H54 (cell line): ENCODE results near the gene TPK1.
A peak's percentile ranks its signal among the peaks of the same experiment; 100 is the strongest.
"Not testable (repeated sequence)": the region's sequence is repeated elsewhere in the genome, so short reads cannot be mapped to it uniquely, and the experiment has no call there.

Source experiments
- DNase-seq: peaks from one replicate; pipeline ENCODE4 v3.0.0; 2011; ENCODE audit warnings: low spot score, mixed read lengths; ENCODE audit not compliant: insufficient read length
- FAIRE-seq: peaks from 3 replicates; lab custom pipeline; 2011; peaks lifted over from hg19 to GRCh38; lab: Jason Lieb, UNC
- POLR2A ChIP-seq: IDR thresholded peaks from 2 replicates; pipeline ENCODE4 v1.6.1; 2011; ENCODE audit warnings: low read depth, mild to moderate bottlenecking, low read length

TPK1 gene

GRCh38 chr7:144437370-144438191 is 398.3 kb downstream of the TPK1 start:
- TF ChIP-seq POLR2A, result no peak

DNA sequence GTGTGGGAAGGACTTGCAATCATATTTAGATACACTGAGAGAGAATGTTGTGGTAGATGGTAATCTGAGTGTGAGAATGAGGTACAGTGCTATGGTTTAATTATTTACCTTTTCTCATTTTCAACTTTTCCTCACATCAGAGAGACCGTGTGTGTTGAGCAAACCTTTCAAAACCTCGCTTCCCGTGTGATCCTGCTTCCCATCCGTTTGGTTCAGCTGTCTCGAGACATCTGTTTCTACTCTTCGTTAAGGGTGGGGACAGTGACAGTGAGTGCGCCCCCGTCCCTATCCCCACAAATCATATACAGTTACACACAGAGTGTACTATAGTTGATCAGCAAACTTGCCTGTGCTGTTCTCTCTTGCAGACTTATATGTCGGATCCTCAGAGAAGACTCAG is 399.4 kb downstream of the TPK1 start:
- FAIRE-seq (no peak), DNase-seq (no peak)
- TF ChIP-seq POLR2A, result no peak

More at GRCh38 chr7:144437370-144438191, 398.3 kb downstream of the TPK1 start:
- DNase-seq (peak; percentile 26), FAIRE-seq (no peak)

GRCh38 chr7:144428431-144428830 is 407.4 kb downstream of the TPK1 start:
- FAIRE-seq (no peak), DNase-seq (no peak)
- TF ChIP-seq POLR2A, result no peak

GRCh38 chr7:144427539-144427938 is 408.3 kb downstream of the TPK1 start:
- not testable (repeated sequence) for FAIRE-seq, DNase-seq

GRCh38 chr7:144418931-144419330 is 416.9 kb downstream of the TPK1 start:
- not testable (repeated sequence) for FAIRE-seq, DNase-seq

- no peak for TF ChIP-seq POLR2A
- FAIRE-seq (no peak), DNase-seq (no peak)
Measured at GRCh38 chr7:144416341-144416740, 419.5 kb downstream of the TPK1 start.

DNA sequence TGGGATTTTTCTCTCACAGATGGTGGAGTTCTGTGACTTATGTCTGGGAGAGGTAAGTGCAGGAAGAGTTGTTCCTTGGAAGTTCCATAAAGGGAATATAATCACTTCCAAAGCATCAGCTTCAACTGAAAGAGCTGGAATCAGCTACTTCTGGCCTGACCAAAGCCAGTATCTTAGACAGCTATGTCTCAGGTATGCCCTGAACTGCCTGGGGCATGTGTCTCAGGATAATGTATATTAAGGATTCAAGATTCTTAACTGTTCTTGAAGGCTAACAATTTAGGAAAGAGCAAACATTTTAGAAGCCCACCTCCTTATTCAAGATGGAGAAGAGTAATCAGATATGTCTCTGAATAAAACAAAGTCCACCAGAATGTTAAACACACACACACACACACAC is 420.0 kb downstream of the TPK1 start:
- DNase-seq (no peak), FAIRE-seq (no peak)
- TF ChIP-seq POLR2A, result no peak

GRCh38 chr7:144414815-144415214 is 421.0 kb downstream of the TPK1 start:
- FAIRE-seq (no peak), DNase-seq (no peak)
- TF ChIP-seq POLR2A, result no peak

DNA sequence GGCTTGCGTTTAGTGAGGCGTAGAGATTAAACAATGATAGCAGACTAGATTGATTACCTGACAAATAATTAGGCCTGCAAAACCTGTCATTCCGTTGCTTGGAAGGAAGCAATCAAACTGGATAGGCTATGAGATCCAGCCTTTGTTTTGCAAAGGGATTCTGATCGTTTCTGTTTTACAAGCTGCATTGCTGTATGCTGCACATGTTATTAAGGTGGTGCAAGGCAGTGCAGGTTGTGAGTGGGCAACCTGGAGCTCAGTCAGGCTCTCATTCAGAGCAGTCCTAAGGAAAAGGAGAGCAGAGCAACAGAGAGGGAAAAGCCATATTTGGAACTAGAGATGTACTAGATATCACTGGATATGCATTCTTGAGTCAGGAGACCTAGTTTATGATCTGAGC is 425.4 kb downstream of the TPK1 start:
- no peak for DNase-seq
- no peak for TF ChIP-seq POLR2A
- no peak for FAIRE-seq

- FAIRE-seq (no peak), DNase-seq (no peak)
- TF ChIP-seq POLR2A, result no peak
Measured at GRCh38 chr7:144408121-144408520, 427.7 kb downstream of the TPK1 start.

- DNase-seq (no peak), FAIRE-seq (no peak)
- no peak for TF ChIP-seq POLR2A
Measured at GRCh38 chr7:144407266-144407931, 428.5 kb downstream of the TPK1 start.

- FAIRE-seq, result no peak
- no peak for TF ChIP-seq POLR2A
Measured at GRCh38 chr7:144404946-144405345, 430.9 kb downstream of the TPK1 start.

DNA sequence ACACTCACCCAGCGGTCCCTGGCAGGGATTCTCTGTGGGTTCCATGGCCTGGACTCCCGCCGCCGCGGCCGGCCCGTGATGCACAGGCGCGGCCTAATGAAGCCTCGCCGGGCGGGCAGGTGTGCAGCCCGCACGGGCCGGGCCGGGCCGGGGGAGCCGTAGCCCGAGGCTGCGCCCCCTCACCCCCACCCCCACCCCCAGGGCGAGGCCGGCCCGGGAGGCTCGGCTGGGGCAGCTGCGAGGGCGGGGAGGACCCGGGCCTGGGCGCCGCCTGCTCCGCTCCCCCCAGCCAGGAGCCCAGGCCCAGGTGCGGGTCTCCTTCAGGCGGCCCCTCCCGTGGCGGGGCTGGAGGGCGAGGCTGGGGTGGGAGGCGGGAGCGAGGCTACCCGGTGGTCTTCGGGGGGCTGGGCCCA is 432.2 kb downstream of the TPK1 start, which contains the start of gene NOBOX:
NOBOX (minus strand) TSS at position 45 of the 413 bp plus-strand sequence.
- no peak for TF ChIP-seq POLR2A
- no peak for FAIRE-seq
- DNase-seq, result no peak

More at GRCh38 chr7:144404946-144405345, 430.9 kb downstream of the TPK1 start:
- no peak for DNase-seq

DNA sequence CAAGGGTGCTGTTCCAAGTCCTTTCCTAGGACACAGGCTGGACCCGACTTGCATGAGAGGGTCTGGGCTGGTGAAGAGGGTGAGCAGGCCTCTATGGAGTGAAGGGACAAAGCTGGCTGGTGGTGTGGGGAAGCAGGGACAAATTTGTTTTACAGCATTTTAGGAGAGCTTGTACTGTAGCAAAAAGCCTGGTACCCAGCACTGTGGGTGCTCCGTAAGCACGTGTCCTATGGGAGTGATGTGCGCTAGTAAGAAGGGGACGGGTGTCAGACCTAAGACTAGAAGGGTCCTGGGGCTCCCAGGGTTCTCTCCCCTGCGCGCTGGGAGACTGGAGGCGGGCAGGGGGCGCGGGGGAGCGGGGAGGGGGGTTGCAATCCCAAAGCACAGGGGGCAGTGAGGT is 432.8 kb downstream of the TPK1 start:
- TF ChIP-seq POLR2A, result no peak
- FAIRE-seq (no peak), DNase-seq (no peak)
